Left hindlimb (tissue), 1 donor: ENCODE data around the gene DDC.

Source experiments
- DNase-seq: peaks from one replicate; pipeline ENCODE4 v3.0.0-alpha.2; 2018

The DDC gene, protein sequence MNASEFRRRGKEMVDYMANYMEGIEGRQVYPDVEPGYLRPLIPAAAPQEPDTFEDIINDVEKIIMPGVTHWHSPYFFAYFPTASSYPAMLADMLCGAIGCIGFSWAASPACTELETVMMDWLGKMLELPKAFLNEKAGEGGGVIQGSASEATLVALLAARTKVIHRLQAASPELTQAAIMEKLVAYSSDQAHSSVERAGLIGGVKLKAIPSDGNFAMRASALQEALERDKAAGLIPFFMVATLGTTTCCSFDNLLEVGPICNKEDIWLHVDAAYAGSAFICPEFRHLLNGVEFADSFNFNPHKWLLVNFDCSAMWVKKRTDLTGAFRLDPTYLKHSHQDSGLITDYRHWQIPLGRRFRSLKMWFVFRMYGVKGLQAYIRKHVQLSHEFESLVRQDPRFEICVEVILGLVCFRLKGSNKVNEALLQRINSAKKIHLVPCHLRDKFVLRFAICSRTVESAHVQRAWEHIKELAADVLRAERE

DNA sequence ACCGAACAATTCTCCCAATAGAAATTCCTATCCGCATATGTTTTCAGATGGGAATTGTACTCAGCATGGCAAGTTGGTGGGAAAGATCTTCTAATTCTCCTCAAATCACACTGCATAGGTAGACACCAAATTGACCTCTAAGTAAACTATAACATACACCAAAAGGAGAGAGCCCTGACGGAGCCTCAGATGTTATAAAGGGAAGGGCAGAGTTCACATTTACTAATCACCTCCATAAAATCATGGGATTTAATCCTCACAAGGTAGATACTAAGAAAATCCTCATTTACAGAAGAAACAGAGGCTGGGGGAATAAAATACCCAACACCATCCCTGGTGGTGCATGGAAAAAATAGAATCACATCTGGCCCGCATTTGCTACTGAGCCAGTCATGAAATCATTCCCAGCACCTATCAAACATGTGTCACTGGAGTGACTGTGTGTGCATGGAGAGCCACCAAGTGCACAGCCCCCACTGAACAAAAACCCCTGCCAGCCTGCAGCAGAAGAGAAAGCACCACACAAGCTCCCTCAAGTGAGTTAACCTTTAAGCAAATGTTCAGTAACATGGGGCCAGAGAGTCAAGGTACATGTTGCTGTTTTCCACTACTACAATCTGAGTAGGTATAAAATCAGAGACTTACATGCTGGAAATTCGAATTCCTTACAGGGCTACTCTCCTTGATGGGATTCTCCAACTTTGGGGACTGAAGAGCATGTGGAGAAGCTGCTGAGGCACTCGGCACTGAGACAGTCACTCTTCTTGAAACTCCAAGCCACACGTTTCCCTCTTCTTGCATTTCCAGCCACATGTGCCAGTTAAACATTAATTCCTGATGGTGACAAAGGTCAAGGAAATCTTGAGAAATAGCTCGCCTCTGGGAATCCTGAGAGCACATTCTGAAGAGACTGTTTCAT is at the start of gene DDC:
TSS of gene DDC (minus strand) at position 766 of the 919 bp plus-strand sequence. CDS start 21,320 bp downstream, outside the sequence.
- DNase-seq: no peak

DNA sequence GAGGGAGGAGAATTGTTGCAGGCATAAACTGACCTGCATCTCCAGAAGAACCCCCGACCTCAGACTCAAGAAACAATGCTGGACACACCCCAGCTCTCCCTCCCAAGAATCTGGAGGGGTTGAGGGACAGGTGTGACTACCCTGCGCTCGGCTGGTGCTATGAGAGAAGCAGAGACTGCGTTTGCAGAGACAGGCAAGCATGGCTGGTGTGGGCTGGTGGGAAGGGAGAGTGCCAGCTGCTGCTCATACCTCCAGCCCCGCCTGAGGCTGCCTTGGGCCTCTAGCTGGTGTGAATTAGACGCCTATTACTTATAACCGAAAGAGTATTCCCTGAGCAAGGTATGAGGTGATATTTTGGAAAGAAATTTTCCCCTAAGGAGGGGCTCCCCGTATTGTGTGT is 48.3 kb upstream of the DDC start:
- no peak for DNase-seq

DNA sequence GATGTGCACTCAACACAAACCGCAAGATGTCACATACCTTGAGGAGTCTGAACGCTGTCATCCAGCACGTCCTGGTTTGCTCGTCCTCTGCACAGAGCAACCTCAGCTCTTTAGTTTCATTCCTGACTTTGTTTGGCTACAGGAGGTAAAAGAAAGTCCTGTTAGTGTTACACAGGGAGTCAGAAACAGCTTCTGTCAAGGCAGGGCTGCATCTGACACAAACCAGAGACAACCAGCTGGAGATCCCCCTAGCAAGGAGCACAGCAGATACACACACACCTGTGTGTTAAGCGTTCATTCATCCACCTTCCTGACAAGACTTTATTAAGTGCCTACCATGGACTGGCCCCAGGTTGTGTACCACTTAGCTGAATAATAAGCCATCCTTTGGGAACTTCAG is 47.5 kb upstream of the DDC start:
- no peak for DNase-seq

DNA sequence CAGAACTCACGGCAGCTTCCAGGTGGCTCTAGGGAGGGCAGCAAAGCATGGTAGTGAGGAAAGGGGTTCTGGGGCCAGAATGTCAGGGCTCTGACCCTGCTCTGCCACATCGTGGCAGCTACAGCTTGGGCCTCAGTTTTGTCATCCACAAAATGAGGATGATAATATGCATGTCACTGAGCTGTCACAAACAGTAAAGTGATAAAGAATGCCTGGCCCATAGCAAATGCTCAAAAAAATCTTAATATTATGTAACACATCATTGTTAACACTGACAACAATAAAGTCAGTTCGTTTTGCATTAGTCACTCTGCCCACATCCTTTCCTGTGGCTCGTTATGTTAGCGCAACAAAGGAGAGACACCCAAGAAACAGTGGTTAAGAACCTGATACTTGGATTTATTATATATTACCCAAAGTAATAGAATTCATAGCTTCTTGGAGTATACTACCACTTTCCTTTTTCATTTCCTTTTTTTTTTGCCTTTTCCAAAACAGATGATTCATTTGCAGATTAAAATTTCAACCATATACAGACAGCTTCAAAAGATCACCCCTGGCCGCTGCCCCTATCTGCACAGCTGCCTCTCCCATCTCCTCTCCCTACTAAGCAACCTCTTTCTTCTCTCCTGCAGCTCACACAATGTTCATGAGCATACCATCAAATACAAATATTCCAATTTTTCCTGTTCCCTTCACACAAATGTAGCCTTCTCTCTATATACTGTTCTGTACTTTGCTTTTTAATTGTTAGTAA is 45.5 kb upstream of the DDC start:
- no peak for DNase-seq

DNA sequence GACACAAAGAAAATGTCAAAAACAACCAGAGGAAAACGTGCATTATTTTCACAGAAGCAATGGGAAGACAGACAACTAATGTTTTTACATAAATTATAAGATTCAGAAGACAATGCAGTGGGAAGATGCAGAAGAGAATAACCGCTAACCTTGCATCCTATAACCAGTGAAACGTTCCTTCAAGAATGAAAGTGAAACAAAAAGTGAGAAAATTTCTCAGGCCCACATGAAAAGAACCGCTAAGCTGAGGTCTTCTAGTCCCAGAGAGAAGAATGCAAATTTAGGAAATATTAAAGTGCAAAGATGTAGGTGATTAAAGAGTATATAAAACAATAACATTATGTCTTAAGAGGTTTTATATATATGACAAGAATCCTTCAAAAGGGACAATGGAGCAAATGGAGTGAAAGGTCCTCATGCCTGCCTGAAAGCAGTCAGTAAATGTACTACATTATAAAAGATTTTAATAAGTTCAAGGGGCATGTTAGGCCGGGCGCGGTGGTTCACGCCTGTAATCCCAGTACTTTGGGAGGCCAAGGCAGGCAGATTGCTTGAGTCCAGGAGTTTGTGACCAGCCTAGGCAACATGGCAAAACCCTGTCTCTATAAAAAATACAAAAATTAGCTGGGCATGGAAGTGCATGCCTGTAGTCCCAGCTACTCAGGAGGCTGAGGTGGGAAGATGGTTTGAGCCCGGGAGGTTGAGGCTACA is 43.1 kb upstream of the DDC start:
- no peak for DNase-seq

DNA sequence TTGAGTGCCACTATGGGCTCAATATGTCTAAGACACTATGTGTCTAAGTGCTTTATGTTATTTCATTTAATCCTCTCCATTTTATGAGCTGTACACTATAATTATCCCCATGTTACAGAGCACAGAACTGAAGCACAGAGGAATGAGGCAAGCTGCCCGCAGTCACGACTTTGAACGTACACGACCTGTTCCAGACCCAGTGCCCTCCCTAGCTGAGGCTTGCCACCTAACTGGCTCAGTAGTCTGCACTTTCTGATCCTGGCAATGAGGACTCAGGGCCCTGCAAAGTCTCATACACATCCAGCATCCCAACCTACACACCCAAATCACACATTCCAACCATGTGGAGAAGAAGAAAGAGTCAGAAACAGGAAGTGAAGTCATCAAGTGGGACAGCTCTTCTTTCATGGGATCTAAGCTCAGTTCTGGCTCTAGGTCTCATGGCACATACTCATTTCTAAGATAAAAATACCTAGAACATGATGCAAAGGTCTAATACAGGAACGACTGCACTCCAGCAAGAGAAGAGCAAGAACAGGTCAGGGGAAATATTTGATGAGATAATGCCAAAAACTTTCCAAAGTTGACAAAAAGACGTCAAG is 42.4 kb upstream of the DDC start:
- no peak for DNase-seq

DNA sequence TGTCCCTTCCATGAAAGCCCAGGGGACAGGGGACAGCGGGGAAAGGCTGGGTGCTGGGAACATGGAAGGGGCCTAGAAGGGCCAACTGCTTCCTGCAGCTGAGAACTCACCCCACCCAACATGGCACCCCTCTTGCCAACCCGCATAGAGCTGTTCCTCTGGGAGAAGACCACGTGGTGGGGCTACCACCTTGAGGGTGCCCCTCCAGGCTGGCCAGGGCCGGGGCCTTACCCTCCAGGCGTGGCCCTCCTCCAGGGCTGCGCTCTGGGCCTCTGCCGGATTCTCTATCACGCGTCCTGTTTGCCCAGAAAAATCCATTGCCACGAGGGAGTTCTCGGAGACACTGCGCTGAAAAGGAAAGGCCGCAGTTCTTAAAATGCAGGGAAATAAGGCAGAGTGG is 39.9 kb upstream of the DDC start:
- DNase-seq: no peak

DNA sequence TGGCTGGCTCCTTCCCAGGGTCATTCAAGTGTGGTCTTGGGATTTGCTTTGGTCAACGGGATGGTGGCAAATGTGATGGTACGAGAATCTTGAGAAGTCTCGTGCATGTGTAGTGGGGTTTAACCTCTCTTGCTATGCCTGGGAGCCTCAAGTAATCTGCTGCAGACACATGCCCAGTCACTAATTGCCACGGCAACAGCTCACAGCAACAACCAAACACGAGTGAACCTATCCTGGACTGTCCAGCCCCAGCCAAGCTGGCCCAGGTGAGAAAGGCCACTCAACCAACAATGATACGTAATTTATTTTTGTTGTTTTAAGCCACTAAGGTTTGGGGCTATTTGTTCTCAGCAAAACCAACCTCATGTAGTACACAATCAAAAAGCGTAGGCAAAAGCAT is 38.1 kb upstream of the DDC start:
- DNase-seq: no peak

DNA sequence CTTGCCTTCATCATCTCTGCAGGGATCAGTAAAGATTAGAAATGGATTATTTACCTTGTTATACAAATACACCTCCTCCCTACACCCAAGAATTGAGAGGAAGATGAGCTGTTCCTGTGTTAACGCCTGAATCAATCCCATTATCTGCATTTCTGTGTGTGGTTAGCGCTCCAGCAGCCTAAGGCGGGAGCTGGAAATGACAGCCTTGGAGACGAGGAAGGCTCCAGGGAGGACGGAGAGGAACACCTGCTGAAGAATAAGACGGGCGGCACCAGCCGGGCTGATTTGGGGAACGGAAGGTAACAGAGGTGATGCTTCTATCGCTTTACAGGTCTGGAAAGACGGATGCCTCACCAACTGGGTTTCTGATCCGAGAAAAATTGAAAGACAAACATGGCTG is 34.2 kb upstream of the DDC start:
- no peak for DNase-seq

DNA sequence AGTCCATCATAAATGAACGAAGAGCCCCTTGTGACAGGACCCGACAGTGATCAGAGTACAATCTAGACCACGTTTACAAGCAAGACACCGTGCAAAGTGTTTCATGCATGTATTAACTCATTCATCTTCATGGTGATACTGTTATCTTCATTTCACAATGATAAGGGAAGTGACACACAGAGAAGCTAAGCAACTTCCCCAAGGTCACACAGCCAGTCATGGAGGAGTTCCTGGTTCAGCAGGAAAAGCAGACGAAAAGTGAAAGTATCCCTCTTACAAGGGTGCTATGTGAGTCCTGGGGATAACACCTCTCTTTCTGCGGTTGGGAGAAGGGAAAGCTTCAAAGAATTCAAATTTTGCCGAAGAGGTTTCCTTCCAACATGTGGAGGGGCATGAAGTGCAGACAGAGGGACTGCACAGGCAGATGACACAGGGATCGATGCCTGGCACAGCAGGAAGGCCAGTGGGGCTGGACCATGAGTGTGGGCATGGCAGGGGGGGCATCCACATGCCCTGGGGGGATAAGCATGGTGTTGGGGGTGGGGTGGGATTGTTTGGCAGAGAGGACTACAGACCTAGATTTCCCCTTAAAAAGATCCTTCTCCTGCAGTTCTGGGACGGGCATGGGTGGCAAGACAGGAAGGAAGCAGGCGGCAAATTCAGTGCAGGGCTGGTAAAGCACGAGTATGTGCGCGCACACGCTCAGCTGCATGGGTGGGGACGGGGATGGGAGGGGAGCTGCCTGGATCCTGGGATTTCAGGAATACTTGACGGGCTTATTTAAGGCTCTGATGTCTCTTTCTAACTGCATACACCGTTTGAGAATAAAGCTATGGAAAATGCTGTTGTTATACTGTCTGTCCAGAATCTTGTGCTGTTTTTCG is 33.5 kb upstream of the DDC start:
- no peak for DNase-seq

DNA sequence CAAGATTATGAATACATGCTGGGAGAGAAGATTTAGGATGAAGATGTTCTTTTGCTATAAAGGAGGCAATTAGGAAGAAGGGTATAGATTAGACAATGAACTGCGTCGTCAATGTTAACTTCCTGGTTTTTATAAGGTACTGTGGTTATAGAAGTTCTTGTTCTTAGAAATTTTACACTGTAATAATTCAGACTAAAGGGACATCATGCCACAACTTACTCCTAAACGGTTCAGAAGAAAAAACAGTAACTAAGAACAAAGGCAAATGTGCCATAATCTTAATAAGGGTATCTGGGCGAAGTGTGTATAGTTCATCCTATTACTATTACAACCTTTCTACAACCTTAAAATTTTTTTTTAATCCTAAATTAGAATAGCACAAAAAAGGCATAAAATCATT is 31.3 kb upstream of the DDC start:
- no peak for DNase-seq

DNA sequence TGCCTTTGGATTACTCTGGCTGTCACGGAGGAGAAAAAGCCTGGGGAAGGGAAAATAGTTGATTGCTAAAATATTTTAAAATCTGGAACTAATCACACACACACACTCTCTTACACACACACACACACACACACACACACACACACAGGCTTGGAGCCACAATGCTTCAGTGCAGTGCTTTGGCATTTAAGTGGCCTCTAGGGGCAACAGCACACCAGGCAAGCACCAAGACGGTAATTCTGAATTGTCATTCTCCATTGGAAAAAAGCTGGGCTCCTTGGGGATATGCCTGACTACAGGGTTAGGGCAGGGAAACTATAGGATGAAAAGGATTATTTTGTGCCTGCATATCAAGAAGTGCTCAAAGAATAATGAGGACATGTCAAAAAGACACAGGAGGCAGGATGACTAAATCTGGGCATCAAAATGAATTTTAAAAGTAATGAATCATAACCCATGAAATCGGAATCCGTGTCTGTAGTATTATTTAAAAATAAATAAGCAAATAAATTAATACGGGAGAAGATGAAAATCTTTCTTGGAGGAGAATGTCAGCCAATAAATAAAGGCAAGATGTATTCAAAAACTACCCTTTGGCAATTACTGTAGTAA is 30.4 kb upstream of the DDC start:
- no peak for DNase-seq

DNA sequence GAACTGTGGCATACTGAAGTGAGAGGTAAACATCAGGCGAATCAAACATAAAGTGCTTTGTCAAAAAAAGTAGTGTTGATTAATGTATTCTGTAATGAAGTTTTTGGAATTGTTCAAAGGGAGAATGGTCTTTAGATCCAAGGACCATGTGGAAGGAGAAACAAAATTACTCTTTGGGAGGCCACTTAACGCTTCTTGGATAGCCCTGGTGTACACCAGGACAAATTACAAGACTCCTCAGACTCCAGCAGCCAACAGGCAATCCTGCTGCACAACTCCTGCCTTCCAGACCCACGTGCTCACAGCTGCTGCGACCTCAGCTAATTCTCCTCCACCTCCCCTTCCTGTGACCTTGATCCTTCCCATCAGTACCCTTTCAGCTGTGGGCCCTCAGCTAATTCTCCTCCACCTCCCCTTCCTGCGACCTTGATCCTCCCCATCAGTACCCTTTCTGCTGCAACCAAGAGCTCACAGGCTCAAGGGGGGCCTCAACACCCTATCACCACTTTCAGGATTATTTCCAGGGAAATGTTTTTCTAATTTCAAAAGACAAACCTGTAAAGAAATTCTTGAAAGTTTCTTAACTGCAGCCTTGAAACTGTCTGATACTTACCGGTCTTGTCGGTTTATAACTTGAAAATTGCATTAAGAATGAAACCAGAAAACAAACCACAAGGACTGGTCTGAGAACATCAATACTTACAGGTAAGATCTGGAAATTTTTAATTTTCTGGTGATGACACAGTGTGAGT is 29.7 kb upstream of the DDC start:
- DNase-seq: no peak

DNA sequence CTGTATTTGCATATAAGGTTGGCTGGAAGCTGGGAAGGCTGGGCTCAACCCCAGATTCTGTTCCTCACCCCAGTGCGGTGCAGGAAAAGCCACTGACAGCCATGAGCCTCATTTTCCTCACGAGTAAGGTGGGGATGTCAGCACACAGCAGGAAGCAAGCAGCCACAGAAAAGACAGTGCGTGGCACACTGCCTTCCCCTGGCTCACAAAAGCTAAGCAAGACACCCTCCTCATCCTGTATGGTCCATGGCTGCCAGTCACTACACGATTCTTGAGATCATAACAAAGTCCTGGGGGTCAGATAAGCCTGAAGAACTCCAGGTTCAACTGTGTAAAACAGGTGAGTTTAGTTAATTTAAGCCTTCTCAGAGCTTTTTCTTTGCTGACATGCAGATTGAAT is 28.9 kb upstream of the DDC start:
- DNase-seq: no peak

DNA sequence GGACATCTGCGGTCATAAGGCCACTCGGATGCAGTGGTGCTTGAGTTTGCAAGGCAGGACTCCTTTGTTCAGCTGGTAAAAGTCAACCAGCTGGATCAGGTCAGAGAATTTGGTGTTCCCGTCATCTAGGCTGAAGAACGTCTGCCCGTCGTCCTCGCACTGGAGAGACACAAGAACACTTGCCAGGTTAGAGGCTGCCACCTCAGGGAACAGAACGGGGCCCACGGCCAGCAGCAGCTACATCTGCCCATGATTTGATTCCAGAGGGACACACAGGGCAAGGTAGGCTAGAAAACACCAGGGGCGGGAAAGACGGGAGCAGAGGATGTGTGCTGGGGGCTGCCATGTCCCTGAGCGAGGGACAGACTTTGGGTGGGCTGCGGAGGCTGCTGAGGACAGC is 27.7 kb upstream of the DDC start:
- DNase-seq: no peak

DNA sequence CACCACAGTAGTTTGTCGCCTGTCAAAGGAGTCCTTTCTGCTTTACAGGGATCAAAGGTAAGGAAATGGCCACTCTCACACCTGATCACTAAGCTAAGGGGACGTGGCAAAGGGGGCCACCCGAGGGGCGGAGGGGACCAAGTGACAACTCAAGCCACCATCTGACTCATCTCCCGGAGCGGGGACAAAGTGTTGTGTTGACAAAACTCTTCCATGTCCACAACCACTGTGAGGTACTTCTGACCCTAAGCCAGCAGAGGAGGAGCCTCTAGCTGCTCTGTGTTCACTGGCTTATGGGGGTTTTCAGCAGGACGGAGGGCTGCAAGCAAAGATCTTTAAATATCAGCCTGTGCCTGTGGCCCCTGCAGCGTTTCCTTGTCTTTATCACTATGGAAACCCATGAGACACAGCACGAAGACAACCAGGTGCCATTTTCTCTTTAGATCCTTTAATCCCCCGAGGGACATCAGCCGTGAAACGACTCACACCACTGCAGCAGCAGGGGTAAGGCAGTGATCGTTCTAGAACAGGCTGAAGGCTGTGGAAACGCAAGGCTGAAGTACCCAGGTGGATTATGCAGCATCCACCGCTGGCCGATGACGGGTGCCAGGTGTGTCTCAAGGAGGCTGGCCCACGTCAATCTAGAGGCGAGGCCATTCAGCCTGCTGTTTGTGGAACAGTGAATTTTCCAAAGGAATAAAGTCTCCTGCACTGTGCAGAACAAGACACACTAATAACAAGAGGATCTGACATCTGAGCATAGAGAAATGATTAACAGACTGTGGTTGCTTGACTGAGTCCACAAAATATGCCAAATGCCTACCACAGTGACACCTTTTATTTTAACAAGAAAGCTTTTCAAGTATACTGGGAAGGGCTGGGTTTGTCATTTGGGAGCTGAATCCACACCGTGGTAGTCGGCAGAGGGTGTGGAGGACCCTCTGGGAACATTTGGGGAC is 26.6 kb upstream of the DDC start:
- no peak for DNase-seq

DNA sequence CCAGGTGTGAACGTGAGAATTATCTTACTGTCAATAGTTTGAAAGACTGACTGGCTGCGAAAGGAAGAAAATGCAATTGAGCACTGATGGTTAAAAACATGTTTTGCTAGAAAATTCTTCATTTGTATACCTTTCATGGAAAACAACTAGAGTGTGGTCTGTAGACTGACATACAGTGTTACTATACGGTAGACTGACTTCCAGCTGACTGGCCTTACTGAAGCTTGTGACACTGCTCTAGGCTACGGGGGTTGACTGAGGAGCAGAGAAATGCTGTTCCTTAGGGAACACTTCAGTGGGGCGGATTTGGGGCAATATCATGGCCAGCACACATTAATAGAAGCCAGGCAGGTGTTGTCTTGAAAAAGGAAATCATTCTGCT is 25.9 kb upstream of the DDC start:
- DNase-seq: no peak

DNA sequence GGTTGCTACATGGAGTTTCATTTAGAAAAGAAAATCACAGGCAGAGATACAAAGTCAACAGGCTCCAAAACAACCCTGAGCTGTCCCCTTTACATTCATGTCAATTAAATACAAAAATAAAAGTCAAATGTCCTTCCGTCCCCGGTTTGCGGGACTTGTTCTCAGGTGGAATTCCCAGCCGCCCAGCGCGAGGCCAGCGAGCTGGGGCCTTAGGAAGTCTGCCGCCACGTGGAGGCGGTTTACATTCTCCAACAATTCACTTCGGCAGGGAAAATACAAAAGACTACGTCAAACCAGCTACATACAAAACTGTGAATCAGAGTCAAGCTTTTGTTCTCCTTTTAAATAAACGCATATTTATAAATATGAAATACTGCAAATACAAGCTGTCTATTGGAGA is 25.3 kb upstream of the DDC start:
- DNase-seq: no peak

DNA sequence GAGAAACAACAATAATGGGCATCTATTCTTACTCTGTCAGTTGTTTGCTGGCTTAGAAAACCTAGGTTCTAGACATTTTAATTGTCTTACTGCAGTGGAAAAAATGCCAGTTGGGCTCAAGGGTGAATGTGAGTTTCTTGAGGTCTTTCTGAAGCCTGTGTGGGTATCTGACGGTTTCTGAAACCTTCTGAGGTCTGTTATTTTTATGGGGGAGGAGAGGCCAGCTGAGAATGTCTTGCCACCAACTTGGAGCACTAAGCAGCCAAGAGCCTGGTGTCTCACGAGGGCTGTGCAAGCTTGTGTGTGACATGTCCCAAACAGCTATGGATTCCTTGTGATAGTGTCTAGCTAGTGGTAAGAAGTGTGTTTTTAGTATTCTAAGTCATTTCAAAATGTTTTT is 24.2 kb upstream of the DDC start:
- no peak for DNase-seq
